Measurements from ENCODE around the gene LIMK2.

LIMK2 gene

GRCh38 chr22:31263896-31264640 is 52.0 kb downstream of the LIMK2 start:
- ChIA-PET POLR2A (interaction anchor here (1.1 kb wide), 1 partner anchor 28 kb away, joined by 3 read pairs; the partner anchor contains the start of gene PIK3IP1), CTCF (interaction anchor here (0.6 to 1.3 kb wide), 2 partner anchors 22 to 156 kb away, joined by 4 to 7 read pairs; no protein-coding TSS in a partner anchor)
- no peak for DNase-seq (ENCODE audit: extremely low spot score)
- no peak for TF ChIP-seq HDGF (IDR thresholded peaks at IDR 0.05; ENCODE audit: borderline replicate concordance)
- TF ChIP-seq BHLHE40 (IDR thresholded peaks at IDR 0.05; ENCODE audit: borderline replicate concordance), result no peak
- TF ChIP-seq ZNF384 (IDR thresholded peaks at IDR 0.05), result no peak
- no peak for TF ChIP-seq CTBP1 (IDR thresholded peaks at IDR 0.05; ENCODE audit: borderline replicate concordance)
- no peak for TF ChIP-seq SP1 (IDR thresholded peaks at IDR 0.05)
- no peak for TF ChIP-seq FOXK2 (IDR thresholded peaks at IDR 0.05)

- CTCF ChIA-PET, result no interaction called here
- TF ChIP-seq SUZ12 (IDR thresholded peaks at IDR 0.05) (no peak), FOXK2 (IDR thresholded peaks at IDR 0.05) (no peak), ELF4 (IDR thresholded peaks at IDR 0.05) (no peak), FOXA1 (IDR thresholded peaks at IDR 0.05) (no peak), LEF1 (IDR thresholded peaks at IDR 0.05; ENCODE audit: borderline replicate concordance) (no peak), PKNOX1 (IDR thresholded peaks at IDR 0.05) (no peak), ZNF384 (IDR thresholded peaks at IDR 0.05) (no peak), NFRKB (IDR thresholded peaks at IDR 0.05) (no peak), L3MBTL2 (conservative IDR thresholded peaks at IDR 0.05) (no peak), HDGF (IDR thresholded peaks at IDR 0.05; ENCODE audit: borderline replicate concordance) (no peak), BHLHE40 (IDR thresholded peaks at IDR 0.05; ENCODE audit: borderline replicate concordance) (no peak), ARNT (IDR thresholded peaks at IDR 0.05) (no peak), SP1 (IDR thresholded peaks at IDR 0.05) (no peak), TARDBP (IDR thresholded peaks at IDR 0.05) (no peak), CTBP1 (IDR thresholded peaks at IDR 0.05; ENCODE audit: borderline replicate concordance) (no peak)
- POLR2A ChIA-PET, result no interaction called here
- DNase-seq (ENCODE audit: extremely low spot score), result no peak
Measured at GRCh38 chr22:31268281-31268680, 56.2 kb downstream of the LIMK2 start.

- ChIA-PET POLR2A (no interaction called here), CTCF (interaction anchor here (0.6 kb wide), 1 partner anchor 42 kb away, joined by 6 read pairs; no protein-coding TSS in a partner anchor)
- TF ChIP-seq ZNF384 (IDR thresholded peaks at IDR 0.05) (no peak), SUZ12 (IDR thresholded peaks at IDR 0.05) (no peak), FOXM1 (IDR thresholded peaks at IDR 0.05; ENCODE audit: borderline replicate concordance) (no peak), L3MBTL2 (conservative IDR thresholded peaks at IDR 0.05) (no peak), FOXK2 (IDR thresholded peaks at IDR 0.05) (no peak), BHLHE40 (IDR thresholded peaks at IDR 0.05; ENCODE audit: borderline replicate concordance) (no peak), SP1 (IDR thresholded peaks at IDR 0.05) (no peak)
- no peak for DNase-seq (ENCODE audit: extremely low spot score)
Measured at GRCh38 chr22:31269892-31270579, 57.9 kb downstream of the LIMK2 start.

GRCh38 chr22:31271026-31271425 is 58.9 kb downstream of the LIMK2 start:
- ChIA-PET POLR2A (no interaction called here), CTCF (interaction anchor here (0.6 kb wide), 1 partner anchor 41 kb away, joined by 6 read pairs; no protein-coding TSS in a partner anchor)
- TF ChIP-seq LEF1 (IDR thresholded peaks at IDR 0.05; ENCODE audit: borderline replicate concordance) (no peak), L3MBTL2 (conservative IDR thresholded peaks at IDR 0.05) (no peak), FOXK2 (IDR thresholded peaks at IDR 0.05) (no peak), PKNOX1 (IDR thresholded peaks at IDR 0.05) (no peak), HDGF (IDR thresholded peaks at IDR 0.05; ENCODE audit: borderline replicate concordance) (no peak), SUZ12 (IDR thresholded peaks at IDR 0.05) (no peak), ELF4 (IDR thresholded peaks at IDR 0.05) (no peak), ZNF384 (IDR thresholded peaks at IDR 0.05) (no peak), BHLHE40 (IDR thresholded peaks at IDR 0.05; ENCODE audit: borderline replicate concordance) (no peak), FOXA1 (IDR thresholded peaks at IDR 0.05) (no peak), TARDBP (IDR thresholded peaks at IDR 0.05) (no peak), CTBP1 (IDR thresholded peaks at IDR 0.05; ENCODE audit: borderline replicate concordance) (no peak), FOXM1 (IDR thresholded peaks at IDR 0.05; ENCODE audit: borderline replicate concordance) (no peak), SP1 (IDR thresholded peaks at IDR 0.05) (no peak)
- no peak for DNase-seq (ENCODE audit: extremely low spot score)

DNA sequence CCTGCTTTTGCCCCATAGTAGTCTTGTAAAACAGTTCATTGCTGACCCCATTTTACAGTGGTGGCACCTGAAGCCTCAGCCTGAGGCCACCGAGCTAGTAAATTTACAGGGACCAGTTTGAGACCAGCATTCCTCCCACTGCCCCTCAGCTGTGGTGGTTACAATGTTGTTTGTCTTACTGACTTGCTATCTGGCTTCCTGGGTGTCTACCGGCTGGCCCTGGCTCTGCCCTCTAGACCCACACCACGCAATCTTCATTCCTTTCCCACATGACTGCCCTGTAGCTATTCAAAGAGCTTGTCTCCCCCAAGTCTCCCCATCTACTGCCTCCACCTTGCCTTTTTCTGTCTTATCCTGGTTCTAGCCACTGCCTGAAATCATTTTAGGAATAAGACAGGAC is 59.4 kb downstream of the LIMK2 start:
- TF ChIP-seq FOXK2 (IDR thresholded peaks at IDR 0.05), result no peak
- no peak for TF ChIP-seq FOXM1 (IDR thresholded peaks at IDR 0.05; ENCODE audit: borderline replicate concordance)
- TF ChIP-seq LEF1 (IDR thresholded peaks at IDR 0.05; ENCODE audit: borderline replicate concordance), result no peak
- TF ChIP-seq FOXA1 (IDR thresholded peaks at IDR 0.05), result no peak
- no peak for TF ChIP-seq SP1 (IDR thresholded peaks at IDR 0.05)
- no peak for TF ChIP-seq ZNF384 (IDR thresholded peaks at IDR 0.05)
- no peak for TF ChIP-seq PKNOX1 (IDR thresholded peaks at IDR 0.05)
- TF ChIP-seq SUZ12 (IDR thresholded peaks at IDR 0.05), result no peak
- TF ChIP-seq L3MBTL2 (conservative IDR thresholded peaks at IDR 0.05), result no peak
- no peak for TF ChIP-seq CTBP1 (IDR thresholded peaks at IDR 0.05; ENCODE audit: borderline replicate concordance)
- no peak for TF ChIP-seq BHLHE40 (IDR thresholded peaks at IDR 0.05; ENCODE audit: borderline replicate concordance)
- no peak for TF ChIP-seq ARNT (IDR thresholded peaks at IDR 0.05)
- no peak for TF ChIP-seq NFRKB (IDR thresholded peaks at IDR 0.05)
- no peak for TF ChIP-seq ELF4 (IDR thresholded peaks at IDR 0.05)
- no peak for TF ChIP-seq HDGF (IDR thresholded peaks at IDR 0.05; ENCODE audit: borderline replicate concordance)
- TF ChIP-seq TARDBP (IDR thresholded peaks at IDR 0.05), result no peak
- ChIA-PET POLR2A (no interaction called here), CTCF (no interaction called here)
- no peak for DNase-seq (ENCODE audit: extremely low spot score)
